Measurements from ENCODE around the gene PRTN3. TPM values are rescaled to one million over a fixed set of nuclear protein-coding genes. Genes with fewer than 3 reads are reported as not detected.

Gene PRTN3
- total RNA-seq, 4 donors from 2014 or later = not detected

DNA sequence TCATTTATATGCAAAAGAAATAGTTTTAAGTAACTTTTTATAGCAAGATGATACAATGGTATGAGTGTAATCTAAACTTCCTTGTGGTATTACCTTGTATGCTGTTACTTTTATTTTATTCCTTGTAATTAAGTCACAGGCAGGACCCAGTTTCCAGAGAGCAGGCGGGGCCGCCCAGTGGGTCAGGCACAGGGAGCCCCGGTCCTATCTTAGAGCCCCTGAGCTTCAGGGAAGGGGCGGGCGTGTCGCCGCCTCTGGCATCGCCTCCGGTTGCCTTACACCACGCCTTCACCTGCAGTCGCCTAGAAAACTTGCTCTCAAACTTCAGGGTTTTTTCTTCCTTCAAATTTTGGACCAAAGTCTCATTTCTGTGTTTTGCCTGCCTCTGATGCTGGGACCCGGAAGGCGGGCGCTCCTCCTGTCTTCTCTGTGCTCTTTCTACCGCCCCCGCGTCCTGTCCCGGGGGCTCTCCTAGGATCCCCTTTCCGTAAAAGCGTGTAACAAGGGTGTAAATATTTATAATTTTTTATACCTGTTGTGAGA, 29.2 kb upstream of the PRTN3 start:
- Histone ChIP-seq H3K9me3 (no peaks in the 10 kb centered on the region), H3K27me3 (no peaks in the 10 kb centered on the region), H3K36me3 (peaks cover 4 to 97% (median 46%) of the 10 kb centered on the region in 3 donors), H3K27ac (no peak overlapping the region), H3K4me1 (no peaks in the 10 kb centered on the region), H3K4me3 (no peak overlapping the region)
- no peak for DNase-seq (ENCODE audit: low spot score in 2 of 2)
- TF ChIP-seq EP300 (IDR thresholded peaks at IDR 0.05) = no peak
- TF ChIP-seq, protein P1, sequence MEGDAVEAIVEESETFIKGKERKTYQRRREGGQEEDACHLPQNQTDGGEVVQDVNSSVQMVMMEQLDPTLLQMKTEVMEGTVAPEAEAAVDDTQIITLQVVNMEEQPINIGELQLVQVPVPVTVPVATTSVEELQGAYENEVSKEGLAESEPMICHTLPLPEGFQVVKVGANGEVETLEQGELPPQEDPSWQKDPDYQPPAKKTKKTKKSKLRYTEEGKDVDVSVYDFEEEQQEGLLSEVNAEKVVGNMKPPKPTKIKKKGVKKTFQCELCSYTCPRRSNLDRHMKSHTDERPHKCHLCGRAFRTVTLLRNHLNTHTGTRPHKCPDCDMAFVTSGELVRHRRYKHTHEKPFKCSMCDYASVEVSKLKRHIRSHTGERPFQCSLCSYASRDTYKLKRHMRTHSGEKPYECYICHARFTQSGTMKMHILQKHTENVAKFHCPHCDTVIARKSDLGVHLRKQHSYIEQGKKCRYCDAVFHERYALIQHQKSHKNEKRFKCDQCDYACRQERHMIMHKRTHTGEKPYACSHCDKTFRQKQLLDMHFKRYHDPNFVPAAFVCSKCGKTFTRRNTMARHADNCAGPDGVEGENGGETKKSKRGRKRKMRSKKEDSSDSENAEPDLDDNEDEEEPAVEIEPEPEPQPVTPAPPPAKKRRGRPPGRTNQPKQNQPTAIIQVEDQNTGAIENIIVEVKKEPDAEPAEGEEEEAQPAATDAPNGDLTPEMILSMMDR (IDR thresholded peaks at IDR 0.05) = no peak
- 90 to 91% methylated on average over 20 of the region's 20 CpGs for WGBS, 2 donors

GRCh38 chr19:812049-812746, 28.6 kb upstream of the PRTN3 start:
- no peaks in the 10 kb centered on the region for H3K4me1 ChIP-seq
- peaks cover 4 to 90% (median 40%) of the 10 kb centered on the region in 3 donors for H3K36me3 ChIP-seq
- no peak overlapping the region for H3K4me3 ChIP-seq
- H3K27me3 ChIP-seq = no peaks in the 10 kb centered on the region
- no peak for DNase-seq (ENCODE audit: low spot score in 2 of 2)
- 89 to 90% methylated on average over 58 to 70 of the region's 80 CpGs for WGBS, 2 donors
- TF ChIP-seq, protein P1 (IDR thresholded peaks at IDR 0.05) = no peak
- TF ChIP-seq EP300 (IDR thresholded peaks at IDR 0.05) (no peak), POLR2A (IDR thresholded peaks at IDR 0.05) (no peak)
- no peak overlapping the region for H3K27ac ChIP-seq
- no peaks in the 10 kb centered on the region for H3K9me3 ChIP-seq

GRCh38 chr19:812747-813218, 28.0 kb upstream of the PRTN3 start:
- Histone ChIP-seq H3K9me3 (no peaks in the 10 kb centered on the region), H3K4me3 (no peak overlapping the region), H3K27ac (no peak overlapping the region), H3K27me3 (no peaks in the 10 kb centered on the region), H3K4me1 (no peaks in the 10 kb centered on the region), H3K36me3 (peaks cover 0 to 84% (median 37%) of the 10 kb centered on the region in 3 donors)
- DNase-seq (ENCODE audit: low spot score in 2 of 2) = no peak
- 91 to 93% methylated on average over 63 of the region's 72 CpGs for WGBS, 2 donors
- no peak for TF ChIP-seq POLR2A (IDR thresholded peaks at IDR 0.05)
- TF ChIP-seq EP300 (IDR thresholded peaks at IDR 0.05) = no peak
- TF ChIP-seq, protein P1 (IDR thresholded peaks at IDR 0.05) = no peak

- Histone ChIP-seq H3K27ac (no peak overlapping the region), H3K4me1 (no peaks in the 10 kb centered on the region), H3K4me3 (no peak overlapping the region), H3K27me3 (no peaks in the 10 kb centered on the region), H3K36me3 (peaks cover 0 to 77% (median 32%) of the 10 kb centered on the region in 3 donors), H3K9me3 (no peaks in the 10 kb centered on the region)
- TF ChIP-seq POLR2A (IDR thresholded peaks at IDR 0.05) (no peak), EP300 (IDR thresholded peaks at IDR 0.05) (no peak)
- TF ChIP-seq, protein P1 (IDR thresholded peaks at IDR 0.05) = no peak
- no peak for DNase-seq (ENCODE audit: low spot score in 2 of 2)
- WGBS, 2 donors = 94 to 95% methylated on average over 38 to 77 of the region's 87 CpGs
Observed at GRCh38 chr19:813219-814151, 27.3 kb upstream of the PRTN3 start.

Measured in tibial nerve (tissue), 4 donors.